ENCODE measurements around the gene ERC2.

ERC2 gene

DNA sequence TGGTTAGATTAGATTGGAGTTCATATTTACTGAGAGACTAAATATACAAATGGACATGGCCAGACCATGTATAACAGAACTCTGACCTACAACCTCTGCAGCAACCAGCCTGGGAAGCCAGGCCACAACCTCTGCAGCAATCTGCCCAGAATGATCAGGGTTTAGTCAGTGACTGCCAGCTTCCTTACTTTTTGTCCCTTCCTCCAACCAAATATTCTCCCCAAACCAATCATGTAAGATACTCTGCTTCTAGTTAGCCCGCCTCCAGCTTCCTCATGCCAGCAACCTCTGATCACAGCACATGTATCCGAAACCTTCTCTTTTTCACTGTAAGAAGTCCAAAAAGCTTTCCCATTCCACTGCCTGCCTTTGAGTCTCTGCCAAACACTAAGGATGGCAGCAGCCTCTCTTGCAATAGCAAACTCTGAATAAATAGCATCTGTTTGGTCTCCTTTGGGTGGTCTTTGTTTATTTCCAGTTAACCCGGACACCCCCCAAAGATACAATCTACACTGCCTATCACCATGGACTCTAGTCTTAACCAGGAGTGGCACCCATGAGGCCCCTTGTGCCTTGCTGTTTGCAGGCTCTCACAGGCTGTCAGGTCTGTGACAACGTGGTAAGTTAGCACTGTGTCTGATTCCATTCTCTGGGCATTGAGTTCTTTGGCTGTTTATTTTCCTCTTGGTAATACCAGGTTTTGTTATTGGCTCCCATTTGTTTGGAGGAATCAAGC is 102.2 kb downstream of the ERC2 start:
- TF ChIP-seq YY1 (IDR thresholded peaks at IDR 0.05; ENCODE audit: low read depth) (no peak), RAD21 (IDR thresholded peaks at IDR 0.05; ENCODE audit: low read depth) (no peak), FOXM1 (IDR thresholded peaks at IDR 0.05; ENCODE audit: borderline replicate concordance, low read depth) (no peak), EP300 (IDR thresholded peaks at IDR 0.05; ENCODE audit: borderline replicate concordance) (no peak), EGR1 (IDR thresholded peaks at IDR 0.05) (no peak), TAF1 (IDR thresholded peaks at IDR 0.05; ENCODE audit: low read depth) (no peak), NFIC (IDR thresholded peaks at IDR 0.05) (no peak), TEAD4 (IDR thresholded peaks at IDR 0.05) (no peak), CREB1 (IDR thresholded peaks at IDR 0.05; ENCODE audit: low read depth) (no peak), TCF12 (IDR thresholded peaks at IDR 0.05; ENCODE audit: low read depth) (no peak), CEBPB (IDR thresholded peaks at IDR 0.05) (no peak), ZBTB7A (IDR thresholded peaks at IDR 0.05; ENCODE audit: low read depth) (no peak)
- TF ChIP-seq, protein P1, sequence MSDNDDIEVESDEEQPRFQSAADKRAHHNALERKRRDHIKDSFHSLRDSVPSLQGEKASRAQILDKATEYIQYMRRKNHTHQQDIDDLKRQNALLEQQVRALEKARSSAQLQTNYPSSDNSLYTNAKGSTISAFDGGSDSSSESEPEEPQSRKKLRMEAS (IDR thresholded peaks at IDR 0.05): no peak

DNA sequence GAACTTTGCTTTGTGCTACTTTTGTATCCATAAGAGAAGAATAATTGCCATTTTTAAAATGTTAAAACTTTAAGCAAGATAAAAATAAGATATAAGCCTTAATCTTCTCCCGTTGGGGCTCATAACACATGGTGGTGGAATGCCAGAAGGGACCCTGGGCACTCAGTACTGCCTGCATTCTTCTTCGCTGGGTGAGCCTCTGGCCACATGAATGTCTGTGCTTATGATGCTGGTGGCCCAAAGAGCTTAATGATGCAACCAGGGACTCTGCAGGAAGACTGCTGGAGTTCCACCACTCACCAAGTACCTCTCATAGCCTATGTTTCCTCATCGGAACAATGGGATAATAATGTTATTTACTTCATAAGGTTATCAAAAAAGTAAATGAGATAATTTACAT is 103.6 kb downstream of the ERC2 start:
- no peak for TF ChIP-seq EGR1 (IDR thresholded peaks at IDR 0.05)
- TF ChIP-seq, protein P2, sequence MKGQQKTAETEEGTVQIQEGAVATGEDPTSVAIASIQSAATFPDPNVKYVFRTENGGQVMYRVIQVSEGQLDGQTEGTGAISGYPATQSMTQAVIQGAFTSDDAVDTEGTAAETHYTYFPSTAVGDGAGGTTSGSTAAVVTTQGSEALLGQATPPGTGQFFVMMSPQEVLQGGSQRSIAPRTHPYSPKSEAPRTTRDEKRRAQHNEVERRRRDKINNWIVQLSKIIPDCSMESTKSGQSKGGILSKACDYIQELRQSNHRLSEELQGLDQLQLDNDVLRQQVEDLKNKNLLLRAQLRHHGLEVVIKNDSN (IDR thresholded peaks at IDR 0.05): no peak
- TF ChIP-seq, protein P3, sequence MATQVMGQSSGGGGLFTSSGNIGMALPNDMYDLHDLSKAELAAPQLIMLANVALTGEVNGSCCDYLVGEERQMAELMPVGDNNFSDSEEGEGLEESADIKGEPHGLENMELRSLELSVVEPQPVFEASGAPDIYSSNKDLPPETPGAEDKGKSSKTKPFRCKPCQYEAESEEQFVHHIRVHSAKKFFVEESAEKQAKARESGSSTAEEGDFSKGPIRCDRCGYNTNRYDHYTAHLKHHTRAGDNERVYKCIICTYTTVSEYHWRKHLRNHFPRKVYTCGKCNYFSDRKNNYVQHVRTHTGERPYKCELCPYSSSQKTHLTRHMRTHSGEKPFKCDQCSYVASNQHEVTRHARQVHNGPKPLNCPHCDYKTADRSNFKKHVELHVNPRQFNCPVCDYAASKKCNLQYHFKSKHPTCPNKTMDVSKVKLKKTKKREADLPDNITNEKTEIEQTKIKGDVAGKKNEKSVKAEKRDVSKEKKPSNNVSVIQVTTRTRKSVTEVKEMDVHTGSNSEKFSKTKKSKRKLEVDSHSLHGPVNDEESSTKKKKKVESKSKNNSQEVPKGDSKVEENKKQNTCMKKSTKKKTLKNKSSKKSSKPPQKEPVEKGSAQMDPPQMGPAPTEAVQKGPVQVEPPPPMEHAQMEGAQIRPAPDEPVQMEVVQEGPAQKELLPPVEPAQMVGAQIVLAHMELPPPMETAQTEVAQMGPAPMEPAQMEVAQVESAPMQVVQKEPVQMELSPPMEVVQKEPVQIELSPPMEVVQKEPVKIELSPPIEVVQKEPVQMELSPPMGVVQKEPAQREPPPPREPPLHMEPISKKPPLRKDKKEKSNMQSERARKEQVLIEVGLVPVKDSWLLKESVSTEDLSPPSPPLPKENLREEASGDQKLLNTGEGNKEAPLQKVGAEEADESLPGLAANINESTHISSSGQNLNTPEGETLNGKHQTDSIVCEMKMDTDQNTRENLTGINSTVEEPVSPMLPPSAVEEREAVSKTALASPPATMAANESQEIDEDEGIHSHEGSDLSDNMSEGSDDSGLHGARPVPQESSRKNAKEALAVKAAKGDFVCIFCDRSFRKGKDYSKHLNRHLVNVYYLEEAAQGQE (IDR thresholded peaks at IDR 0.05; ENCODE audit: low read depth): no peak
- TF ChIP-seq EP300 (IDR thresholded peaks at IDR 0.05; ENCODE audit: borderline replicate concordance): no peak
- no peak for TF ChIP-seq RAD21 (IDR thresholded peaks at IDR 0.05; ENCODE audit: low read depth)
- TF ChIP-seq, protein P1 (IDR thresholded peaks at IDR 0.05): no peak
- TF ChIP-seq FOXM1 (IDR thresholded peaks at IDR 0.05; ENCODE audit: borderline replicate concordance, low read depth): no peak
- TF ChIP-seq TCF12 (IDR thresholded peaks at IDR 0.05; ENCODE audit: low read depth): no peak
- no peak for TF ChIP-seq TEAD4 (IDR thresholded peaks at IDR 0.05)
- no peak for TF ChIP-seq ZBTB7A (IDR thresholded peaks at IDR 0.05; ENCODE audit: low read depth)
- TF ChIP-seq YY1 (IDR thresholded peaks at IDR 0.05; ENCODE audit: low read depth): no peak
- TF ChIP-seq NFIC (IDR thresholded peaks at IDR 0.05): no peak
- no peak for TF ChIP-seq TAF1 (IDR thresholded peaks at IDR 0.05; ENCODE audit: low read depth)
- no peak for TF ChIP-seq CEBPB (IDR thresholded peaks at IDR 0.05)
- TF ChIP-seq CREB1 (IDR thresholded peaks at IDR 0.05; ENCODE audit: low read depth): no peak

DNA sequence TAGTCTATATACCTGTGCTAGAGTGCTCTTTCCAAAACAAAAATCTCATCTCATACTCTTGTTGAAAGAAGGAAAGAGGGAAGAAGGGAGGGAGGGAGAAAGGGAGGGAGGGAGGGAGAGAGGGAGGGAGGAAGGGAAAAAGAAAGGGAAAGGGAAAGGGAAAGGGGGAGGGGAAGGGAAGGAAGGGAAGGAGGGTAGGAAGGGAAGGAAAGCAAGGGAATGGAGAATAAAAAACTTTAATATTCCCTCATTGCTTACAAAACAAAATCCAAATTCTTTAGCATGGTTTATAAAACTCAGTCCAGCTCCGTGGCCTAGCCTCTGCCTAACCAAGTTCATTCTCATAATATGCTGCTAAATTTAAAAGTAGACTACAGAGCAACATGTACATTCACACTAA is 104.5 kb downstream of the ERC2 start:
- TF ChIP-seq, protein P3 (IDR thresholded peaks at IDR 0.05; ENCODE audit: low read depth): no peak
- TF ChIP-seq, protein P2 (IDR thresholded peaks at IDR 0.05): no peak
- TF ChIP-seq TEAD4 (IDR thresholded peaks at IDR 0.05) (no peak), YY1 (IDR thresholded peaks at IDR 0.05; ENCODE audit: low read depth) (no peak), EGR1 (IDR thresholded peaks at IDR 0.05) (no peak), FOXM1 (IDR thresholded peaks at IDR 0.05; ENCODE audit: borderline replicate concordance, low read depth) (no peak), TCF12 (IDR thresholded peaks at IDR 0.05; ENCODE audit: low read depth) (no peak), EP300 (IDR thresholded peaks at IDR 0.05; ENCODE audit: borderline replicate concordance) (no peak), CEBPB (IDR thresholded peaks at IDR 0.05) (no peak), TAF1 (IDR thresholded peaks at IDR 0.05; ENCODE audit: low read depth) (no peak)

DNA sequence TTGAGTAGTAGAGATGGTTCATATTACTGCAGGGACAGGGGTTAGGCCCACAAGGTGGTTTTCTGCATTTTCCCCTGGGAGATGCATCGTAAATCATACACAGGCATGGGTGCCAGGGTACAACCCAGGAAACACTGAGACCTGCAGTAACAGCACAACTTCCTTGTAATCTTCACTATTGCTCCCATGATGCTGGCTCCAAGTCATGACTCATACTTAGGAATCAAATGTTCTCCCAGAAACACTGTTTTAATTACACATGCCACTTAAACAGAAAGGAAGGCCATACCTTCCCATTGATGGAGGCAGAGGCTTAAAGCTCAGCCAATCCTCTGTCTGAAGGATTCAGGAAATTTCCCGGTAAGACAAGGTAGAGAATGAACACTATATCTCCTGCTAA is 106.5 kb downstream of the ERC2 start:
- TF ChIP-seq EP300 (IDR thresholded peaks at IDR 0.05; ENCODE audit: borderline replicate concordance) (no peak), TAF1 (IDR thresholded peaks at IDR 0.05; ENCODE audit: low read depth) (no peak), YY1 (IDR thresholded peaks at IDR 0.05; ENCODE audit: low read depth) (no peak), RAD21 (IDR thresholded peaks at IDR 0.05; ENCODE audit: low read depth) (no peak), TEAD4 (IDR thresholded peaks at IDR 0.05) (no peak), TCF12 (IDR thresholded peaks at IDR 0.05; ENCODE audit: low read depth) (no peak), CEBPB (IDR thresholded peaks at IDR 0.05) (no peak), CREB1 (IDR thresholded peaks at IDR 0.05; ENCODE audit: low read depth) (no peak)
- TF ChIP-seq, protein P3 (IDR thresholded peaks at IDR 0.05; ENCODE audit: low read depth): no peak
- TF ChIP-seq, protein P1 (IDR thresholded peaks at IDR 0.05): no peak

Data from Ishikawa (cell line).